Mucosa of gallbladder (tissue), 1 donor: Measurements from ENCODE around the gene NELL2. TPM values are rescaled to one million over a fixed set of nuclear protein-coding genes. Genes with fewer than 3 reads are reported as not detected.
"Not testable (repeated sequence)": the region's sequence is repeated elsewhere in the genome, so short reads cannot be mapped to it uniquely, and the experiment has no call there.

ENCODE experiments used
- DNase-seq: peaks from one replicate; pipeline ENCODE4 v3.0.0-alpha.2; 2020; ENCODE audit warnings: low spot score
- total RNA-seq: library from RNA; stranded (reverse); gene quantifications from one replicate; pipeline ENCODE4 v1.2.1, GENCODE V29; 2021
- donor health status: DM: no; HTN: no; CAD: no.

NELL2 gene
- total RNA-seq, 1 donor from 2014 or later, result 12.5 TPM

- DNase-seq, result no peak
Measured at GRCh38 chr12:44847888-44848702, 28.0 kb downstream of the NELL2 start.

GRCh38 chr12:44847403-44847802 is 28.7 kb downstream of the NELL2 start:
- no peak for DNase-seq

- DNase-seq, result no peak
Measured at GRCh38 chr12:44846826-44847225, 29.3 kb downstream of the NELL2 start.

- DNase-seq, result no peak
Measured at GRCh38 chr12:44842669-44843068, 33.4 kb downstream of the NELL2 start.

GRCh38 chr12:44839785-44840184 is 36.3 kb downstream of the NELL2 start:
- DNase-seq, result no peak

GRCh38 chr12:44837114-44837755 is 38.9 kb downstream of the NELL2 start:
- DNase-seq, result no peak

GRCh38 chr12:44835641-44836379 is 40.3 kb downstream of the NELL2 start:
- no peak for DNase-seq

GRCh38 chr12:44834996-44835395 is 41.1 kb downstream of the NELL2 start:
- DNase-seq, result peak; percentile 50

- DNase-seq, result no peak
Measured at GRCh38 chr12:44833561-44833960, 42.6 kb downstream of the NELL2 start.

- DNase-seq, result no peak
Measured at GRCh38 chr12:44830566-44831055, 45.5 kb downstream of the NELL2 start.

- no peak for DNase-seq
Measured at GRCh38 chr12:44829045-44829444, 47.1 kb downstream of the NELL2 start.

GRCh38 chr12:44827832-44828438 is 48.2 kb downstream of the NELL2 start:
- DNase-seq, result no peak

- DNase-seq, result not testable (repeated sequence)
Measured at GRCh38 chr12:44821702-44822101, 54.4 kb downstream of the NELL2 start.

GRCh38 chr12:44819884-44820283 is 56.2 kb downstream of the NELL2 start:
- DNase-seq, result no peak

- no peak for DNase-seq
Measured at GRCh38 chr12:44817687-44818086, 58.4 kb downstream of the NELL2 start.

- DNase-seq, result peak; percentile 20
Measured at GRCh38 chr12:44816446-44817017, 59.6 kb downstream of the NELL2 start.

GRCh38 chr12:44812062-44812461 is 64.1 kb downstream of the NELL2 start:
- peak; percentile 46 for DNase-seq

GRCh38 chr12:44804068-44804467 is 72.0 kb downstream of the NELL2 start:
- DNase-seq, result no peak

GRCh38 chr12:44795970-44796369 is 80.1 kb downstream of the NELL2 start:
- DNase-seq, result no peak

- DNase-seq, result no peak
Measured at GRCh38 chr12:44788731-44789130, 87.4 kb downstream of the NELL2 start.

- DNase-seq, result no peak
Measured at GRCh38 chr12:44780221-44780790, 95.8 kb downstream of the NELL2 start.
